Endothelial cell of umbilical vein (primary cell): ENCODE measurements around the gene PCSK6. TPM values are rescaled to one million over a fixed set of nuclear protein-coding genes. Genes with fewer than 3 reads are reported as not detected.

Source experiments
- BruUV-seq: library from RNA; stranded (reverse); fragments of 400-500 nt; replicated peaks from 2 replicates; lab custom pipeline; 2021; lab: Mats Ljungman, UMichigan
- CTCF ChIA-PET: fragments of 300-600, 350-600 bp; sonication (Branson Sonifier 250); formaldehyde crosslinking; loops from one replicate; lab custom pipeline; 2021; ENCODE audit warnings: antibody characterized with exemption, inconsistent platforms; lab: Charles Lee
- POLR2A ChIA-PET: fragments of 300-600, 350-600 bp; sonication (Branson Sonifier 250); formaldehyde crosslinking; loops from one replicate; lab custom pipeline; 2021; ENCODE audit warnings: antibody characterized with exemption, inconsistent platforms; lab: Charles Lee
- DNase-seq: peaks from one replicate; pipeline ENCODE4 v3.0.0-alpha.2; 2011; ENCODE audit warnings: low read depth, low spot score
- FAIRE-seq: peaks from 2 replicates; lab custom pipeline; 2011; peaks lifted over from hg19 to GRCh38; lab: Jason Lieb, UNC
- H2AFZ ChIP-seq: 2 replicates; pipeline ENCODE4 v1.6.0; 2012; ENCODE audit warnings: low read depth, low read length, control low read depth, inconsistent platforms
- H3K27ac ChIP-seq: 2 replicates; pipeline ENCODE4 v1.5.1; 2011; ENCODE audit warnings: low read depth, mild to moderate bottlenecking, control low read depth, low read length, moderate library complexity; ENCODE audit not compliant: insufficient read depth
- H3K27me3 ChIP-seq, 2 experiments: 2 replicates each; pipeline versions ENCODE4 v1.6.0 to v1.6.1; 2011; ENCODE audit warnings: low read length in 2 of 2, mixed read lengths in 1 of 2; ENCODE audit not compliant: control insufficient read depth in 2 of 2, insufficient read depth in 2 of 2
- H3K36me3 ChIP-seq, 2 experiments: 2 replicates in 1 of 2; 3 replicates in 1 of 2; pipeline ENCODE4 v1.5.1; 2011; ENCODE audit warnings: low read length in 2 of 2, mild to moderate bottlenecking in 1 of 2, moderate library complexity in 1 of 2; ENCODE audit not compliant: control insufficient read depth in 2 of 2, insufficient read depth in 2 of 2; ENCODE audit errors: extremely low read depth in 1 of 2
- H3K4me1 ChIP-seq: 3 replicates; pipeline ENCODE4 v1.5.1; 2011; ENCODE audit warnings: mild to moderate bottlenecking, low read length; ENCODE audit not compliant: control insufficient read depth, insufficient read depth; ENCODE audit errors: extremely low read depth
- H3K4me2 ChIP-seq: 2 replicates; pipeline ENCODE4 v1.6.1; 2011; ENCODE audit warnings: low read length, control low read depth, mixed read lengths; ENCODE audit not compliant: insufficient read depth
- H3K4me3 ChIP-seq, 3 experiments: fragments of 200-600 bp in 1 of 3; sonication (generic), shearing (Covaris generic) in 1 of 3; replicated peaks in 1 of 3; 2 replicates each; pipeline ENCODE4 v1.5.1; 2011 to 2016; ENCODE audit warnings: control low read depth in 3 of 3, low read length in 3 of 3, mild to moderate bottlenecking in 2 of 3, inconsistent platforms in 1 of 3, low read depth in 1 of 3, moderate library complexity in 1 of 3; ENCODE audit not compliant: insufficient read depth in 1 of 3
- H3K79me2 ChIP-seq: 2 replicates; pipeline ENCODE4 v1.6.0; 2012; ENCODE audit warnings: low read length, inconsistent platforms; ENCODE audit not compliant: control insufficient read depth, insufficient read depth
- H3K9ac ChIP-seq: replicated peaks from 2 replicates; pipeline ENCODE3; 2011; ENCODE audit warnings: low read length, control low read depth; ENCODE audit not compliant: insufficient read depth; ENCODE audit errors: extremely low read depth
- H3K9me1 ChIP-seq: replicated peaks from 3 replicates; pipeline ENCODE4 v1.6.0; 2011; ENCODE audit warnings: mild to moderate bottlenecking, low read length; ENCODE audit not compliant: control insufficient read depth, insufficient read depth; ENCODE audit errors: extremely low read depth
- H3K9me3 ChIP-seq: replicated peaks from 2 replicates; pipeline ENCODE4 v1.5.1; 2012; ENCODE audit warnings: low read length, inconsistent platforms; ENCODE audit not compliant: control insufficient read depth, insufficient read depth
- H4K20me1 ChIP-seq: replicated peaks from 2 replicates; pipeline ENCODE3; 2011; ENCODE audit warnings: mild to moderate bottlenecking, low read length; ENCODE audit not compliant: control insufficient read depth, insufficient read depth; ENCODE audit errors: extremely low read depth
- CTCF ChIP-seq, 2 donors: IDR thresholded peaks; 1 replicate in 1 of 2; 2 replicates in 1 of 2; pipeline ENCODE4 v1.5.1; 2011; ENCODE audit warnings: low read length in 2 of 2, mild to moderate bottlenecking in 2 of 2, moderate library complexity in 2 of 2, control low read depth in 1 of 2, inconsistent platforms in 1 of 2, low read depth in 1 of 2; ENCODE audit not compliant: insufficient read depth in 1 of 2; ENCODE audit errors: extremely low read depth in 1 of 2
- EZH2 ChIP-seq: IDR thresholded peaks from 2 replicates; pipeline ENCODE4 v1.6.1; 2012; ENCODE audit warnings: borderline replicate concordance, low read depth, mild to moderate bottlenecking, moderate library complexity, low read length, inconsistent platforms; ENCODE audit not compliant: severe bottlenecking
- FOS ChIP-seq: IDR thresholded peaks from 2 replicates; pipeline ENCODE4 v1.6.1; 2011; ENCODE audit warnings: mild to moderate bottlenecking, low read length, moderate library complexity, borderline replicate concordance; ENCODE audit not compliant: insufficient read depth
- GATA2 ChIP-seq: IDR thresholded peaks from 2 replicates; pipeline ENCODE4 v1.7.0; 2011; ENCODE audit warnings: low read depth, mild to moderate bottlenecking, moderate library complexity, mixed read lengths, low read length; ENCODE audit not compliant: insufficient read length, insufficient read depth
- JUN ChIP-seq: IDR thresholded peaks from 2 replicates; pipeline ENCODE4 v1.6.1; 2011; ENCODE audit warnings: borderline replicate concordance, low read depth; ENCODE audit not compliant: insufficient read length, insufficient read depth
- MYC ChIP-seq: IDR thresholded peaks from one replicate; pipeline ENCODE4 v1.6.1; 2011; ENCODE audit warnings: mild to moderate bottlenecking, low read depth, low read length
- POLR2A ChIP-seq: IDR thresholded peaks from 2 replicates; pipeline ENCODE4 v1.6.1; 2012; ENCODE audit warnings: low read depth, mild to moderate bottlenecking, control low read depth, low read length
- POLR2AphosphoS5 ChIP-seq: IDR thresholded peaks from 2 replicates; pipeline ENCODE4 v1.6.1; 2012; ENCODE audit warnings: low read depth, mild to moderate bottlenecking, control low read depth, low read length, moderate library complexity; ENCODE audit not compliant: insufficient read depth
- dilution Hi-C: fragments of 300-500 bp; cut with MboI; formaldehyde crosslinking; loops from one replicate; pipeline ENCODE4 v1.15.0; 2019; ENCODE audit warnings: low sequenced_read_pairs; ENCODE audit not compliant: extremely low pct_ligation_motif_present
- intact Hi-C: fragments of 100-400 bp; cut with micrococcal nuclease; formaldehyde crosslinking; loops from one replicate; pipeline ENCODE4 v1.10.0; 2022
- polyA plus RNA-seq, 4 experiments: library from polyadenylated mRNA; depleted of rRNA in 3 of 4; stranded (reverse) in 3 of 4; unstranded in 1 of 4; fragments of >200 nt; gene quantifications; 2 replicates each; pipeline versions ENCODE4 v1.2.1 to v1.2.3, GENCODE V29; 2011 to 2012; ENCODE audit warnings: missing spikeins in 1 of 4
- total RNA-seq: library from RNA; stranded (reverse); gene quantifications from 2 replicates; pipeline ENCODE4 v1.2.3, GENCODE V29; 2021
- TF ChIP-seq, protein P1 (sequence below): IDR thresholded peaks from 2 replicates; pipeline ENCODE4 v1.6.1; 2011; ENCODE audit not compliant: insufficient read depth, insufficient read length

The PCSK6 gene
- total and polyA plus RNA-seq, 2 donors (not counting 3 experiments of a cell fraction or from before 2014, with no cell fraction given), result 0.18 to 0.69 TPM

DNA sequence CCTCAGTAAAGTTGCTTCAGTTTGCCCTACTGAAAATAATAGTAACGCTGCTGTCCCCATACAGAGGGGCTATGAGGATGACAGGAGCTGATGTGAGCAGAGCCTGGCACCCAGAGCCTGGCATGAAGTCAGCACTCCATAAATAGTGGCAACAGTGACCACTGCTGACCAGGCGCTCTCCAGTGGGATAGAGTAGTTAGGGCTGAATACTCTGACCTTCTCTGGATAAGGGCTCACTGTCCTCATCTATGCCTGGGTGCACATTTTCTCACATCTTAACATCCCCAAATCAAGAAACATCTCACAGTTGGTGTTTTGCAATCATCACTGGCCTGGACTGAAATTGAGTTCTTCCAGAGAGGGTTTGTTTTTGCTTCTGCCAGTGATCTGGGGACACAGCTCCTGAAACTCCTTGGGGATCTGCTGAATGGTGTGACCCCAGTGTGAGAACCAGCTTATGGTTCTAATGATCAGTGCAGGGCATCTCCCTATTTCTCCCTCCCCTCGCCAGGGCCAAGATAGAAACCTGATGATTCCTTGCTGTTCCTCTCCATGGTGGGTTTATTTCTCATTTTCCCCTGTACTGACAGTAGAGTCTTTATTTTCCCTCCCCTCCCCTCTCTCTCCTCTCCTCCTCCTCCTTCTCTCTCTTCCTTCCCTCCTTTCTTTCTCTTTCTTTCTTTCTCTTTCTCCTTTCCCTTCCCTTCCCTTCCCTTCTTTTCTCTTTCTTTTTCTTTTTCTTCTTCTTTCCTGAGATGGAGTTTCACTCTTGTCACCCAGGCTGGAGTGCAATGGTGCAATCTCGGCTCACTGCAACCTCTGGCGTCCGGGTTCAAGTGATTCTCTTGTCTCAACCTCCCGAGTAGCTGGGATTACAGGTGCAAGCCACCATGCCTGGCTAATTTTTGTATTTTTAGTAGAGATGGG, 3.5 kb upstream of the PCSK6 start:
- Histone ChIP-seq H3K27me3 (peaks cover 17 to 22% of the 10 kb centered on the region in 2 experiments), H3K79me2 (no peaks in the 10 kb centered on the region), H3K36me3 (no peaks in the 10 kb centered on the region), H2AFZ (no peak overlapping the region), H3K4me1 (no peaks in the 10 kb centered on the region), H4K20me1 (no peaks in the 10 kb centered on the region), H3K9ac (no peak overlapping the region), H3K9me3 (no peaks in the 10 kb centered on the region), H3K4me2 (no peak overlapping the region), H3K9me1 (no peaks in the 10 kb centered on the region), H3K27ac (no peak overlapping the region), H3K4me3 (no peak overlapping the region)
- FAIRE-seq (no peak), DNase-seq (no peak)
- TF ChIP-seq, protein P1, sequence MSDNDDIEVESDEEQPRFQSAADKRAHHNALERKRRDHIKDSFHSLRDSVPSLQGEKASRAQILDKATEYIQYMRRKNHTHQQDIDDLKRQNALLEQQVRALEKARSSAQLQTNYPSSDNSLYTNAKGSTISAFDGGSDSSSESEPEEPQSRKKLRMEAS, result no peak
- TF ChIP-seq CTCF (IDR thresholded peaks at IDR 0.05; ENCODE audit: extremely low read depth in 1 of 2, insufficient read depth in 1 of 2, low read depth in 1 of 2, low read length in 2 of 2) (no peak), EZH2 (no peak), GATA2 (no peak), FOS (no peak), MYC (no peak), POLR2AphosphoS5 (no peak), POLR2A (no peak), JUN (no peak)
- ChIA-PET POLR2A (no interaction called here), CTCF (interaction anchor here (1.8 kb wide), 1 partner anchor 9 kb away, joined by 9 read pairs; no protein-coding TSS in a partner anchor)
- dilution Hi-C loops, result no loop called here
- no TSS peak for BruUV-seq
- intact Hi-C loops, result no loop called here
